Heart left ventricle (tissue), 13 donors: Measurements from ENCODE around the gene MRPL30.

Source experiments
- CTCF ChIP-seq, 12 donors: fragments of 200-600 bp; sonication (generic) in 4 of 12; IDR thresholded peaks; one replicate each; pipeline versions ENCODE4 v1.5.0 to v1.8.0; 2018 to 2022; ENCODE audit warnings: antibody characterized with exemption in 12 of 12, mild to moderate bottlenecking in 5 of 12
- POLR2A ChIP-seq, 2 donors: fragments of 450-650 bp; IDR thresholded peaks; one replicate each; pipeline ENCODE4 v1.6.1; 2017; ENCODE audit warnings: antibody characterized with exemption in 2 of 2, mild to moderate bottlenecking in 2 of 2, moderate library complexity in 2 of 2
- donor health status: ischemic (EF 13 %, LVEDD 7.1; RV severe dilation, severe dysfunction).
- donor health status: DM: no; HTN: yes; CAD: no.
- donor health status: DM: no; HTN: no; CAD: no.
- donor health status: ischemic (EF 25% LVEDD 6.9; RV normal size, moderate dysfunction).
- donor health status: ischemic (EF 25% LVEDD 5.7; RV mildly dilated, moderate dysfunction).
- donor health status: ischemic (EF 35%, LVEDD 5.7; RV mildly dilated, moderate dysfunction).
- donor health status: nonischemic (EF 11% LVEDD 7.7; RV severe dilation, severe dysfunction).
- donor health status: DM: yes; HTN: yes; CAD: no.
- donor health status: PGD.
- donor health status: ischemic (EF 29% LVEDD 5.4; RV normal size, mild dysfunction).
- donor health status: nonischemic (EF 23%, LVEDD 6.1; RV moderate dilation, normal function).

GRCh38 chr2:99184811-99185210 is 3.8 kb downstream of the MRPL30 start:
- no peak for TF ChIP-seq POLR2A (IDR thresholded peaks at IDR 0.05)
- TF ChIP-seq CTCF (IDR thresholded peaks at IDR 0.05): no peak
